Activated B cell treated with CpG ODN at 0.5 μM for 24 hours (primary cell): ENCODE results near the gene LMBRD2. TPM values are rescaled to one million over a fixed set of nuclear protein-coding genes. Genes with fewer than 3 reads are reported as not detected.

Experiments
- ATAC-seq: fragments of 200-7000 bp; cut with Tn5 transposase; one replicate; pipeline ENCODE4 v1.10.0; 2021; ENCODE audit warnings: low read depth, mild to moderate bottlenecking, moderate library complexity
- CTCF ChIA-PET: fragments of 350-600 bp; sonication (Branson Sonifier 250); formaldehyde crosslinking; loops from one replicate; lab custom pipeline; 2021; ENCODE audit warnings: antibody characterized with exemption; lab: Charles Lee
- POLR2A ChIA-PET: fragments of 350-600 bp; sonication (Branson Sonifier 250); formaldehyde crosslinking; loops from one replicate; lab custom pipeline; 2021; ENCODE audit warnings: antibody characterized with exemption; lab: Charles Lee
- DNase-seq: peaks from one replicate; pipeline ENCODE4 v3.0.0; 2022
- H3K27ac Mint-ChIP-seq: one replicate; pipeline ENCODE4 v1.8.0; 2020; ENCODE audit warnings: mixed read lengths
- H3K27me3 Mint-ChIP-seq: one replicate; pipeline ENCODE4 v1.8.0; 2021; ENCODE audit warnings: mixed read lengths
- H3K36me3 Mint-ChIP-seq: one replicate; pipeline ENCODE4 v1.8.0; 2021; ENCODE audit warnings: low read depth, mixed read lengths
- H3K4me1 Mint-ChIP-seq: one replicate; pipeline ENCODE4 v1.8.0; 2021; ENCODE audit warnings: mixed read lengths
- H3K4me3 Mint-ChIP-seq: one replicate; pipeline ENCODE4 v1.8.0; 2020; ENCODE audit warnings: mild to moderate bottlenecking, mixed read lengths
- H3K9me3 Mint-ChIP-seq: one replicate; pipeline ENCODE4 v1.8.0; 2020; ENCODE audit warnings: mixed read lengths
- intact Hi-C: fragments of 100-400 bp; cut with micrococcal nuclease; formaldehyde crosslinking; loops from one replicate; pipeline ENCODE4 v1.15.1; 2024
- total RNA-seq: library from RNA; stranded (reverse); gene quantifications from 2 replicates; pipeline ENCODE4 v1.2.3, GENCODE V29; 2022
- TF ChIP-seq, protein P1 (sequence below): fragments of 200-600 bp; IDR thresholded peaks from one replicate; pipeline ENCODE4 v1.8.0; 2022; ENCODE audit warnings: antibody characterized with exemption, mild to moderate bottlenecking

LMBRD2 gene
- total RNA-seq, 1 donor from 2014 or later, result 8.9 TPM

DNA sequence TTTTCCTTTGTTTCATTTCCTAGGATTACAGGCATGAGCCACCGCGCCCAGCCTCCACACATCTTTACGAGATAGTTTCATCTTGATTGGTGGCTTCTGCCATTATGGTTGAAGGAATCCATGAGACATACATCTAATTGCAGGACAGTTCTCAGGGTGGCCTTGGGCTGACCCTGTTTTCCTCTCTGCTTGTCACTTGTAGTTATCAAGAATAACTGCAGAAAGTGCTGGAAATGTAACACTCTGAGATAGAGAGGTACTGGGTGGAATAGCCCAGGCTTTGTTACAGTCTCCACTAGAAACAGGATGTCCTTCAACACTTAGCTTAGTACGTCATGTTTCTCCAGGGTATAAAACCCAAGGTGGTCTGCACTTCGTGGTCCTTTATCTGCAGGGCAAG lies 95.7 kb downstream of the LMBRD2 start:
- ATAC-seq (no peak), DNase-seq (no peak)
- H3K4me1 Mint-ChIP-seq, result peaks cover 4% of the 10 kb centered on the region
- H3K27ac Mint-ChIP-seq, result no peak overlapping the region
- H3K9me3 Mint-ChIP-seq, result no peaks in the 10 kb centered on the region
- intact Hi-C loops, result no loop called here
- CTCF ChIA-PET, result no interaction called here
- TF ChIP-seq, protein P1, sequence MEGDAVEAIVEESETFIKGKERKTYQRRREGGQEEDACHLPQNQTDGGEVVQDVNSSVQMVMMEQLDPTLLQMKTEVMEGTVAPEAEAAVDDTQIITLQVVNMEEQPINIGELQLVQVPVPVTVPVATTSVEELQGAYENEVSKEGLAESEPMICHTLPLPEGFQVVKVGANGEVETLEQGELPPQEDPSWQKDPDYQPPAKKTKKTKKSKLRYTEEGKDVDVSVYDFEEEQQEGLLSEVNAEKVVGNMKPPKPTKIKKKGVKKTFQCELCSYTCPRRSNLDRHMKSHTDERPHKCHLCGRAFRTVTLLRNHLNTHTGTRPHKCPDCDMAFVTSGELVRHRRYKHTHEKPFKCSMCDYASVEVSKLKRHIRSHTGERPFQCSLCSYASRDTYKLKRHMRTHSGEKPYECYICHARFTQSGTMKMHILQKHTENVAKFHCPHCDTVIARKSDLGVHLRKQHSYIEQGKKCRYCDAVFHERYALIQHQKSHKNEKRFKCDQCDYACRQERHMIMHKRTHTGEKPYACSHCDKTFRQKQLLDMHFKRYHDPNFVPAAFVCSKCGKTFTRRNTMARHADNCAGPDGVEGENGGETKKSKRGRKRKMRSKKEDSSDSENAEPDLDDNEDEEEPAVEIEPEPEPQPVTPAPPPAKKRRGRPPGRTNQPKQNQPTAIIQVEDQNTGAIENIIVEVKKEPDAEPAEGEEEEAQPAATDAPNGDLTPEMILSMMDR, result no peak
- POLR2A ChIA-PET, result no interaction called here
- no peak overlapping the region for H3K4me3 Mint-ChIP-seq
- no peaks in the 10 kb centered on the region for H3K27me3 Mint-ChIP-seq
- H3K36me3 Mint-ChIP-seq, result no peaks in the 10 kb centered on the region

DNA sequence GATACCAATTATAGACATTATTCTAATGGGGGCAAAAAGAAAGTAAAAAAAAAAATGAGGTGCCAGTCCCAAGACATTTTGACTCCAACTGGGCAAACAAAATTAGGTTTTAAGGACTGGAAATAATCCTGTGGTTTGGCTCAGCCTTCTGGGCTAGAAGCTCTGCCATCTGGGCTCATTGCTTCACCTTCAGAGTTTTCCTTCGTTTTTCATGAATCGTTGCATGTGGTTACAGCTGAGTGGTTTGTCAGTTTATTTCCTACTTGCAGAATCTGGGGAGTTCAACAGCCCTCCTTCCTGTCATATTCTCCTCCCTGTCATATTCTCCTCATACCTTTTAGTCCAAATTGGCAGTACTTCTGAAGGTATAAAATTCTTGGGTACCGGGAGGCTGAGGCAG lies 97.0 kb downstream of the LMBRD2 start:
- DNase-seq (no peak), ATAC-seq (no peak)
- H3K4me1 Mint-ChIP-seq, result peaks cover 4% of the 10 kb centered on the region
- TF ChIP-seq, protein P1, result no peak
- CTCF ChIA-PET, result no interaction called here
- H3K27ac Mint-ChIP-seq, result no peak overlapping the region
- POLR2A ChIA-PET, result no interaction called here
- no peaks in the 10 kb centered on the region for H3K36me3 Mint-ChIP-seq
- no peaks in the 10 kb centered on the region for H3K27me3 Mint-ChIP-seq
- no peaks in the 10 kb centered on the region for H3K9me3 Mint-ChIP-seq
- intact Hi-C loops, result no loop called here
- H3K4me3 Mint-ChIP-seq, result no peak overlapping the region

DNA sequence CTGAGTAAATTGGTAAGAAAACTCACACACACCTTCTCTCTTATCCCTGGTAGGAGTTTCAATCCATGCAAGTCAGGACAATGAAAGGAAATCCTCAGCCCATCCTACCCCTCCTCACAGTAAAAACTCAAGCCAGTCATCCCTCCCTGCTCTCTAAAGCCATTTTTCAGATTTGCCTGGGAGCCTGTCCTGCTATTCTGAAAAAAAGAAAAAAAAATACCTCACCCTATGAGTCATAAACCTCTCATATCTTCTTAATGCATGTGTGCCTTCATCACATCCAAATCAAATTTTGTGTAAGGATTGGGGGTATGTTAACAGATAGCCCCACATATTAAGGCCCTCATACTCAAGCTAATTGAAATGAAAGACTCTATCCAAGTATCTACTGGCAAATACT lies 99.1 kb downstream of the LMBRD2 start:
- Mint-ChIP-seq H3K4me1 (peaks cover 4% of the 10 kb centered on the region), H3K36me3 (no peaks in the 10 kb centered on the region), H3K27me3 (no peaks in the 10 kb centered on the region), H3K9me3 (no peaks in the 10 kb centered on the region), H3K27ac (no peak overlapping the region), H3K4me3 (no peak overlapping the region)
- ChIA-PET CTCF (no interaction called here), POLR2A (no interaction called here)
- intact Hi-C loops, result no loop called here
- TF ChIP-seq, protein P1, result no peak
- no peak for ATAC-seq
- DNase-seq, result no peak

DNA sequence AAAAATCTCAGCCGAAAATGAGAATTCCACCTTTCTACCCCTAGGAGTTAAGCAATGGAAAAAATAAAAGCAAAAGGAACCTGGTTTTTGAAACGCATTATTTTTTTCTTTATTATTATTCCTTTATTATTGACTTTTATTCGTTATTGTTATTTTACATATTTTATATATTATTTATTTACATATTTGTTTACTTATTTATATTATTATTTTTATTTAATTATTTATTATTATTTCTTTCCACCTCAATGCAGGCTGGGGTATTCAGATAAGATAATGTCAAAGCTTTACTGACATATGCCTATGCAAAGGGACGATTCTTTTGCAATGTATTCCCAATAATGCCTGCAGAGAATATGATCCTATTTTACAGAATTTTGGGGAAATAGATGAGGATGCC lies 101.7 kb downstream of the LMBRD2 start:
- Mint-ChIP-seq H3K27me3 (no peaks in the 10 kb centered on the region), H3K4me3 (no peak overlapping the region), H3K9me3 (no peaks in the 10 kb centered on the region), H3K27ac (no peak overlapping the region), H3K4me1 (peaks cover 4% of the 10 kb centered on the region), H3K36me3 (no peaks in the 10 kb centered on the region)
- CTCF ChIA-PET, result no interaction called here
- TF ChIP-seq, protein P1, result no peak
- POLR2A ChIA-PET, result no interaction called here
- intact Hi-C loops, result no loop called here
- DNase-seq (no peak), ATAC-seq (no peak)

Other genes starting within 250 kb of the LMBRD2 start
- not detected in 2 replicates for gene CAPSL, start 213.3 kb downstream of the LMBRD2 start, total RNA-seq
- not detected in 2 replicates for gene UGT3A1, start 160.5 kb downstream of the LMBRD2 start, total RNA-seq
- not detected in 2 replicates for gene UGT3A2, start 85.0 kb downstream of the LMBRD2 start, total RNA-seq
- 18.5 TPM in 2 replicates for gene SKP2, start 224 bp upstream of the LMBRD2 start, total RNA-seq
- gene NADK2, start 90.0 kb upstream of the LMBRD2 start, total RNA-seq, result 13.3 and 18.2 TPM in 2 replicates
- gene RANBP3L, start 150.0 kb upstream of the LMBRD2 start, total RNA-seq, result 0.13 TPM in 1 of 2 replicates, not detected in the other